Adipose tissue (tissue), 3 donors: ENCODE results near the gene PARG. TPM values are rescaled to one million over a fixed set of nuclear protein-coding genes. Genes with fewer than 3 reads are reported as not detected.
"Not testable (repeated sequence)": the region's sequence is repeated elsewhere in the genome, so short reads cannot be mapped to it uniquely, and the experiment has no call there.

Source experiments
- H3K27ac ChIP-seq: one replicate; pipeline ENCODE4 v1.5.1; 2013; ENCODE audit warnings: low read depth, low read length
- WGBS, 3 donors: extraction: QIAGEN DNeasy Blood & Tissue Kit; methylation state at CpG; one replicate each; pipeline ENCODE4 v1.1.7; 2013; 5-methylcytosine and 5-hydroxymethylcytosine counted together
- polyA plus RNA-seq, 3 donors: library from polyadenylated mRNA; stranded (reverse); fragments of 200-250 nt; gene quantifications; one replicate each; pipeline ENCODE4 v1.2.3, GENCODE V29; 2013
- donor health status: healthy with polysubstance abuse.
- donor health status: Bipolar disorder and iron deficiency.
- donor health status: healthy.

Gene PARG
- polyA plus RNA-seq, 3 donors = 4.5 to 7.1 (median 6.7) TPM

DNA sequence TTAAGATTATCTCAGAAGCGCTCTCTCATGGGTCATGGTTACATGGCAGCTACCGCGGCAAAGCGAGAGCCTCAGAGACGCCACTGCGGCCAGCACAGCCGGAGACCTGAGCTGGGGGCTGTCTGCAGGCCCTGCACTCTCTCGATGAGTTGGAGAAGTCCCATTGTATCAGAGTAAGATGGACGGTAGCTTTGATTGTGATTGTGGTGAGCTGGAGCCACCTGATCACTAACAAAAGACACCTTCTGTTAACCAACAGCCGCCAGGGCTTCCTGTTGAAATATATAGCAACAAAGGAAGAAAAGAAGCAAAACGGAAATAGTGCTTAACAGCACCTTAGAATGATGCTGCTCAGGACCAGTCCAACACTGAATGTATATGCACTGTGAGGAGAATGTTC is 170.8 kb downstream of the PARG start:
- H3K27ac ChIP-seq = not testable (repeated sequence)
- 29 to 42% (median 42%) methylated on average over 11 of the region's 11 CpGs for WGBS, 3 donors

DNA sequence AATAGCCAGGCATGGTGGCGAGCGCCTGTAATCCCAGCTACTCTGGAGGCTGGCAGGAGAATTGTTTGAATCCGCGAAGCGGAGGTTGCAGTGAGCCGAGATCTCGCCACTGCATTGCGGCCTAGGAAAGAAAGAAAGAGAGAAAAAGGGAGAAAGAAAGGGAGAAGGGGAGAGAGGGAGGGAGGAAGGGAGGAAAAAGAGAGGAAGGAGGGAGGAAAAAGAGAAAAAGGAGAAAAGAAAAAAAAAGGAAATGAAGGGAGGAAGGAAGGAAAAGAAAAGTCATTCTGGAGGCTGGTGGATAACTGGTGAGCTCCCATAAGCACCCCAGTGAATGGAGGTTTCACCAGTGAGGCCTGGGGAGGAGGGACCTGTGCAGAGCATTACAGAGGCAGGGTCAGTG is 172.1 kb downstream of the PARG start:
- no peak overlapping the region for H3K27ac ChIP-seq
- 91 to 98% (median 95%) methylated on average over 8 of the region's 8 CpGs for WGBS, 3 donors

DNA sequence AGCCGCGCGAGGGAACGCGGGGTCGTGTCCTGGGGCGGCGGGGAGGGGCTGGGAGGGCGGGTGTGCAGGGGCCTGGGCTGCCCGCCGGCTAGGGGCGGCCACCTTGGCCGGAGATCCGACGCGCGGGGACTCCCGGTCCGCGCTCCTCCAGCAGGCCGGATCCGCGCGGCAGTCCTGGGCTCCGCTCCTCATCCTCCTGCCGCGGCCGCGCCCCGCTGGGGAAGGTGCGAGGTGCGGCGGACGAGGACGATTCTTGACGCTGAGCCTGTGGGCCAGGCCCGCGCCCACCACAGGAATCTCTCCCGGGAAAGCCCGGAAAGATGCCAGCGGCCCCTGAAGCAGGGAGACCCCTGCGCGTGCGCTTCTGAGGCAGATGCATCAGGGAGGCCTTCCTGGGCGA is 173.1 kb downstream of the PARG start:
- 4 to 7% (median 4%) methylated on average over 41 to 45 of the region's 45 CpGs for WGBS, 3 donors
- no peak overlapping the region for H3K27ac ChIP-seq

DNA sequence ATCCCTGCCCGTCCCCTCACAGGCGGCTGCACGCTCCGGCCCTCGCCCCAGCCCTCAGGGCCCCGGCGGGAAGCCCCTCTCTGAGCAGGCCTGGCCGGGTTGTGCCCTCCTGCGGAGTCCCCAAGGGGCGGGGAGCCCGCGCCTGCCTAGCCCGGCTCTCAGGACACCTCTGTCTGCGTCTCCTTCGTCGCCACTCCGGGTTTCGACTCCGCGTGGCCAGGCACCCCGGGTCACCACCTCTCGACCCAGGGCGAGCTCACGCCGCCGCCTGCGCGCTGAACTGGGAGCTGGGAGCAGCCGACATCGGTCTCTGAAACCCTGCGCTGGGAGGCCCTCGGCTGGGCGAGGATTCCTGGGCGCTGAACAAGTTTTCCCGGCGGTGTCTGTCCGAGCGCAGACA is 173.5 kb downstream of the PARG start:
- WGBS, 3 donors = 5 to 7% (median 5%) methylated on average over 30 to 38 of the region's 38 CpGs
- no peak overlapping the region for H3K27ac ChIP-seq

Other genes with a start within 250 kb of the PARG start
- 1 to 10 TPM in 1 of 3 donors, under 1 TPM in 2; 0.11 to 2.8 (median 0.16) TPM for gene OGDHL, start 179.7 kb downstream of the PARG start, polyA plus RNA-seq
- 10 to 100 TPM in 1 of 3 donors, 1 to 10 TPM in 2; 4.2 to 14.8 (median 9.0) TPM for gene TIMM23B, start within 50 bp of the PARG start, polyA plus RNA-seq
- gene AGAP6, start 46.4 kb upstream of the PARG start, polyA plus RNA-seq = 10 to 100 TPM in 1 of 3 donors, 1 to 10 TPM in 2; 5.6 to 12.7 (median 9.4) TPM
- 10 to 100 TPM; 10.7 to 22.0 (median 16.4) TPM for gene WASHC2A, start 125.9 kb upstream of the PARG start, polyA plus RNA-seq